ENCODE data around the gene SLC6A6. TPM values are rescaled to one million over a fixed set of nuclear protein-coding genes. Genes with fewer than 3 reads are reported as not detected.

SLC6A6 gene
- polyA plus RNA-seq (ENCODE audit: insufficient read length in 4 of 4): 10 to 100 TPM; 16.0 to 26.0 (median 21.2) TPM

DNA sequence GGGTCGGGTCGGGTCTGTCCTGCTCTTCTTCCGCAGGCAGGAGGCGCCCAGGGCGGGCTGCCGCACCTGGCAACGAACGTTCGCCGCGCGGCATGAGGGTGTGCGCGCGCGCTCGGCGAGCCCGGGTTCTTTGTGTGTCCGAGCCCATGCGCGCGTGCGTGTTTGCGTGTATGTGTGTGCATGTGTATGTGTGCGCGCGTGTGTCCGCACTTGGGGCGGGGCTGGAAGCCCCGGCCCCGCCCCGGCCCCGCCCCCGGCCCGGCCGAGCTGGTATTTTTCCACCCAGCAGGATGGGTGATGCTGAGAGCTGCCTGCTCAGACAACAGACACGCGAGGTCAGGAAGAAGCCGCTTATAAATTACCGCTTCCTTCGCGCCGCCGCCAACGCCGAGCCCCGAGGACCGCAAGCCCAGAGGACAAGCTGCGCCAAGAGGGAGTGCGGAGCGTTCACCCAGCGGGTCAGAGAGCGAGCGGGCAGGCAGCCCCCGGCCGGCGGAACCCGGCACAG lies at the start of gene SLC6A6:
Gene SLC6A6 (plus strand): TSS at position 303 of the 508 bp plus-strand sequence. CDS start 41,029 bp downstream, outside the sequence.
- DNase-seq (ENCODE audit: low read depth in 4 of 4, low spot score in 2 of 4): peak; percentile 72 to 88 (median 80)

DNA sequence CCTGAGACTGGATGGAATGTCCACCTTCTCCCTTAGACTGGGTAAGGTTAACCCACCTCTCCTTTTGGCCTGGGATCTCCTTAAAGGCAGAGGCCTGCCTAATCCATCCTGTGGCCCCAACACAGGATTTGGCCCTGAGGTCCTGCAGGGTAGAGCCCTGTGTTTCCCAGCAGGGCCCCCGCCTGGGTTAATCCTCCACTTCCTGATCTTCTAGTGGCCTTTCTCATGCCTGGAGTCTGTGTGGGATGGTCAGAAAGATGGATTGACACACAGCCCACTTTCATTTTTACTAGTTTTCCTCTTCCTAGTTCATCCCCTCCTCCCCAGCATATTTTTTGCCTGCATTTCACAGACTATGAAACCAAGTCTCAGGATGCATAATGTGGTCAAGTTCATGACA lies 48.9 kb upstream of the SLC6A6 start:
- no peak for DNase-seq (ENCODE audit: low read depth in 4 of 4, low spot score in 2 of 4)

DNA sequence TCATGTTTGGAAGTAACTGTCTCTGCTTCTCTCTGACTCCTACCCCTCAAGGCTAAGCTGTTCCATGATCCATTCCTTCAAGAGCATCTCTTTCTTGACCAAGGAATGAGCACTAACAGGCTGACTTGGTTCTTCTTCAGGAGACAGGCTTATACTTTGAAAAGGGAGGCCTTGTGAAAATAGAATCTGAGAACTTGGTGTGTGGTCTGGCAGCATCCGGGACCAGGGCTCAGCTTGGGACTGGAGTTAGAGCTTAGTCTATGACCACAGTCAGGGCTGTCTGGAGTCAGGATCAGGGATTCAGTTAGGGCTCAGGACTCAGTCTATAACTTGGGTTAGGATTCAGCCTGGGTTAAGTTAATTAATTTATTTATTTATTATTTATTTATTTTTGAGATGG lies 44.9 kb upstream of the SLC6A6 start:
- no peak for DNase-seq (ENCODE audit: low read depth in 4 of 4, low spot score in 2 of 4)

DNA sequence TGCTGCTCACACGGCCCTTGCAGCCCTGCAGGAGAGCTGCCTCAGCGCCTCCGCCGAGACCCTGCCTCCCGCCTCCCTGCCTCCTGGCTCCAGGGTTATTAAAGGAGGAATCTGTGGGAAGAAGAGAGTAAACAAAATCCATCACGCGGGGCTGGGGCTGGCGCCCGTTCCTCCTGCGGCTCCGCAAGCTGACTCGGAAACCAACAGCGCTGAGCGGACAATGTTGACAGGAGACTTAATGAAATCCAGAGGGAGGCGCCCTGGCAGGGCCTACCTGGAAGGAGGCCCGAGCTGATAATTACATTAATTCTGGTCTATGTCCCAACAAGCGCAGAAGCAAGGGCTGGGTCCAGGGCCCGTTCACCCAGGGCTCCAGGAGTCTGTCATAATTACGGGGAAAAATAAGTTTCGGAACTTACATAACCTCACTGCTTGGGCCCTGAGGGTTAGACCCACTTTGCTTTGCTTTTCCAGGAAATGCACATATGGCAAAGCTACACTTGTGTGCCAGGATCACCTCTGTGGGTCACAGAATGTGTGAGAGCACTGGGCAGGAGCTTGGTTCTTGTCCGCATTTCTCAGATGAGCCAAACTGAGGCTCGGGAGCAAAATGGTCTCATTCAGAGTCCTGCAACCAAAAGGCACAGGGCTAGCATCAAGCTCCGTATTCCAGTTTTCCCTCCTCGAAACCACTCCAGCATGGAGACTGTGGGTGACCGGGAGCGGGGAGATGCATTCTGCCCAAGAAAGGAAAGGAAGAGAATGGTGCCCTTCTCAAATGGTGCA lies 43.8 kb upstream of the SLC6A6 start:
- DNase-seq (ENCODE audit: low read depth in 4 of 4, low spot score in 2 of 4): peak in 2 of 4 donors; percentile 25 to 26

DNA sequence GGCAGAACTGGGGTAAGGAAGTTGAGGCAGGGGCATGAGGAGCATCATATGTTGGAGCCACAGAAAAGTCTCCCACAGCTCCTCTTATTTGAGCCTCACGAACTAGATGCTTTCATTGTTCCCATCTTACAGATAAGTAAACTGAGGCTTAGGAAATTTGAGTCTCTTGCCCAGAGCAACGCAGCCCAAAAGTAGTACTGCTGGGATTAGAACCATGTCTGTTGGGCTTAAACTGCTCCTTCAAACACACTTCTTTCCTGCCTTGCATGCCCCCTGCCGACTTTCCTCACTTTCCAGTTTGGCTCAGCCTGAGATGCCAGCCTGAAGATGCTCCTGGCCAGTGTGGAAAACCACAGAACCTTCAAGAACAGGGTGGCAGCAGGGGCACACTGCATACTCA lies 43.1 kb upstream of the SLC6A6 start:
- no peak for DNase-seq (ENCODE audit: low read depth in 4 of 4, low spot score in 2 of 4)

DNA sequence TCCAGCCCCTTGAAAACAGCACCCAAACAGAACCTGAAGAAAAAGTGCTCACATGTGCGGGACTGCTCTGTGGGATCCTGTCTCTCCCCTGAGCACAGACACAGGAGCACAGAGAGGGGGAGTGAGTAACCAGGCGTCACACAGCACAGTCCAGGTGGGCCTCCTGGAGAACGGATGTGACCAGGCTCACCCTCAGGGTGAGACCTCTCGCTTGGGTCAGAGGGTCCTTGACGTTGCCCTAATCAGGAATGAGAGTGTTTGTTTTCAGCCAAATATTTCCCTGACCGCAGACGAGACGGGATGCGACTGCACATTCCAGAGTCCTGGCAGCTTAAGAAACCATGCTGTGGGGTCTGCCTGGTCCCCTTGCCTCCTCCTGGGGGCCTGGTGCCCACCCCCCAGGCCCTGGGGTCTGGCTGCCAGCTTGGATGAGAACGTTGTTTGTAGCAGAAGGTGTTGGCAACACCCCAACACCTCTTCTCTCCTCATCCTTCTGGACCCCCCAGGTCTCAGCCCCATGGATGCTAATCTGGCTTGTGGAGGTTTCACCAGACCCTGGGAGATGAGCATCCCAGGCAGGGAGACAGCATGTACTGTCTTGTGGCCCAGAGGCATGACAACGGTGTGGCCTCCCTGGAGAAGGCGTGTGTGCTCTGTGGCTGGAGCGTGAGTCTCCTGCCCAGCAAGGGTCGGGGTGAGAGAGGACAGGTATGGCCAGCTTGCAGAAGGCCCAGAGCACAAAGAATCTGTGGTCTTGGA lies 42.1 kb upstream of the SLC6A6 start:
- no peak for DNase-seq (ENCODE audit: low read depth in 4 of 4, low spot score in 2 of 4)

DNA sequence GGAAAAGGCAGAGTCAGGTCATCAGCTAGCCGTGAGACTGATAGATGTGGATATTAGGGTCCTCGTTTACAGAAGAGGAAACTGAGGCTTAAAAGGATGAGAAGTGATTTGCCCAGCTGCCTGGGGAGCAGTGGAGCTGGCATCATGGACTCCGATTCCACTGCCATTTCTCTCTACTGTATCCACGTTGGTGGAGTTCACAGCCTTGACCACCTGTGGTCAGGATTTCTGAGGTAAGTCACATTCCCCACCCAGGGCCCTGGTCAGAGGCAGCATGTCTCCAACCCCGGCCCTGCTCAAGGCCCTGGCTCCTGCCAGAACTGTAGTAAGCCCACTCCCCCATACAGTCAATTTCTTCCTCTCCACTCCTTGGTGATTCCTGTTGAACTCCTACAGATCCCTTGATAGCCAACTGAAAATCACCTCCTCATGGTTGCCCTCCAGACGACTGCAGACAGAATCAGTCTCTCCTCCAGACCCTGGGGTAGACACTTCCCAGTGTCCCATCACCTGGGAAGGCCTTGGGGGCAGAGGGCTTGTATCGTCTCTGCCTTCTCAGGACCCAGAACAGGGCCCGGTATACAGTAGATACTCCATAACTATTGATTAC lies 41.2 kb upstream of the SLC6A6 start:
- DNase-seq (ENCODE audit: low read depth in 4 of 4, low spot score in 2 of 4): no peak

DNA sequence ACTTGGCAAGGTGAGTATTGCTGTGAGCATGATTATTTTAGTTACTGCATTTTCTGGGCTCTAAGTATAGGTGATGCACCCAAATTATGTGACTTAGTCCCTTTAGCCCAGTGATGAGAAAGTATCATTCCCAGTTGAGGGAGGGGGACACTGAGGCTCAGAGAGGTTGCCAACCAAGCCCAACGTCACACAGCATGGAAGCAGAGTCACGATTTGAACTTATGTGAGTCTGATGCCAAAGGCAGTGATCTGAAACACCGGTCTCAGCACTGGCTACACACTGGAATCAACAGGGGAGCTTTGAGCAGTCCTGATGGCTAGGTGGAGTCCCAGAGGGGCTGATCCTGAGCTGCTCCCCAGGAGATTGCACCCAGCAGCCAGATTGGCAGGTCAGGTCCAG lies 39.5 kb upstream of the SLC6A6 start:
- no peak for DNase-seq (ENCODE audit: low read depth in 4 of 4, low spot score in 2 of 4)

DNA sequence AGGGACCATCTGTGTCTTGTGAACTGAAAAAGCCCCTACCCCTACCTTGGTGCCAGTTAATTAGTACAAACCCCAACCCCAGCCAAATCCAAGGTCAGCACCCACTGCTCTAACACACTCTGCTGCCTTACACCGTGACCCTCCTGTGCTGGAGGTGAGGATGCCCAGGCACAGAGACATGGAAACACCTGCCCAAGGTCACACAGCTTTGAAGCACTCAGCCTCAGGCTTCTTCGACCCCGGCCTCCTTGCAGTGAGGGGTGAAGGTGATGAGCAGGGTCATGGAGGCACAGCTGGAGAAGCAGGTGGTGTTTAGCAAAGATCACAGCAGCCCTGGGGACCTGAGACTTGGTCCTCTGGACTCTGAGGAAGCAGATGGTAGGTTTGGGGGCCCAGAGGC lies 39.0 kb upstream of the SLC6A6 start:
- no peak for DNase-seq (ENCODE audit: low read depth in 4 of 4, low spot score in 2 of 4)

DNA sequence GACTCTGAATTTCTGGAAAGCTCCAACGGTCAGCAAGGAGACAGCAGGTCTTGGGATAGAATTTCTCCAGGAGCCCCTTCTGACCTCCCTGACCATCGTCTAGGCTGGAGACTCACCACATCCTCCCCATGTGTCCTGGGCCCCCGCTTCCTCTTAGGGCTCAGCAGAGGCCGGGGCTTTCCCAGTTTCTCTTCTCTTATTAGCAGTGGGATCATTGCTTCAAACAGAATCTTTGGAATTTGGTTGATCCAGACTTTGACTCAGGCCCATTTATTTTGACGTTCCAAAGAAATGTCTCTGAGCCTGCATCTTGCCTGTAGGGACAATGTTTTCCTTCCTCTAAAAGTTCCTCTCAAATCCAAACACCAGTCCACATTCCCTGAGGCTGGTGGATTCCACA lies 38.4 kb upstream of the SLC6A6 start:
- DNase-seq (ENCODE audit: low read depth in 4 of 4, low spot score in 2 of 4): no peak

DNA sequence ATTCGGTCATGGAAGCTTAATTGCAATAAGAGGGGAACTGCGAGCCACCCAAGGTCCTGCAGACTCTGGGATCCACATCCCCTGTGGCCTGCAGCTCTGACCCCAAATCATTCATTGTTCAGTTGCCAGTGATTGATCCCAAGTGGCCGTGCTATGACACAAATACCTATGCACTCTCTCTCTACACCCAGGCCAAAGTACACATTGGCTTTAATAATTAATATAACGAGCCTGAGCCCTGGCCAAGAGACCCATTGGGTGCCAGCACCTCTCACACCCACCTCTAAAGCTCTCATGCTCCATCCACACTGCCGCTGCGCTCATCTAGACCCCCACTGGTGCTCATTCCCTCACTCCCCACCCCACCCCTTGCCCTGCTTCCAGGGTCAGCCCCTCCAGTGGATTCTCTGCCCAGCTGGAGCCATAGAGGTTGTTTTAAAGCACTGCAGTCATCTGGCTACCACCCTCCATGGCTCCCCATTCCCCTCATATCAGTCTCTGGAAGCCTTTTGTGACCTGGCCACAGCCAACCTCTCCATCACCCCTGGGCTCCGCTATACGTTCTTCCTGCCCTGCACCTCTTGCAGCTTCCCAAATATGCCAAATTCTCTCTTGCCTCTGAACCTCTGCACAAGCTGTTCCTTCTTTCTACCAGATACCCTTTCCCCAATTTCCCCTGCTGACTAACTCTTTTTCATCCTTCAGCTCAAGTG lies 37.7 kb upstream of the SLC6A6 start:
- DNase-seq (ENCODE audit: low read depth in 4 of 4, low spot score in 2 of 4): no peak

DNA sequence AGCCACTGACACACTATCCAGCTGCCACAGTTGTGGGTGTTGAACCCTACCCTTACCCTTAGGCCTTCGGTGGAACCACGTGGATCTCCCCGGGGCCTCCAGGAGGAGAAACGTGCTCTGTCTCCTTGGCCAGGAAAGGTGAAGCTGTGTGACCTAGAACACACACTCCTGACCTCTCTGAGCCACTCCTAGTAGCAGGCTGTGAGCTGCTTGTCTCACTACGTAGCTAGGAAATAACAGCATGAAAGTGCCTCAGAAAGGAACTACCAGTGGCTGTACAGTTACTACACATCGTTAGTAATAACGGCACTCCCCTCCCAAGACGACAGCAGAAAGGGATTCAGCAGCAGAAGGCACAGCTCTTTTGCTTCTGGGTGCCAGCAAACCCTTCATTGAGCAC lies 36.2 kb upstream of the SLC6A6 start:
- no peak for DNase-seq (ENCODE audit: low read depth in 4 of 4, low spot score in 2 of 4)

DNA sequence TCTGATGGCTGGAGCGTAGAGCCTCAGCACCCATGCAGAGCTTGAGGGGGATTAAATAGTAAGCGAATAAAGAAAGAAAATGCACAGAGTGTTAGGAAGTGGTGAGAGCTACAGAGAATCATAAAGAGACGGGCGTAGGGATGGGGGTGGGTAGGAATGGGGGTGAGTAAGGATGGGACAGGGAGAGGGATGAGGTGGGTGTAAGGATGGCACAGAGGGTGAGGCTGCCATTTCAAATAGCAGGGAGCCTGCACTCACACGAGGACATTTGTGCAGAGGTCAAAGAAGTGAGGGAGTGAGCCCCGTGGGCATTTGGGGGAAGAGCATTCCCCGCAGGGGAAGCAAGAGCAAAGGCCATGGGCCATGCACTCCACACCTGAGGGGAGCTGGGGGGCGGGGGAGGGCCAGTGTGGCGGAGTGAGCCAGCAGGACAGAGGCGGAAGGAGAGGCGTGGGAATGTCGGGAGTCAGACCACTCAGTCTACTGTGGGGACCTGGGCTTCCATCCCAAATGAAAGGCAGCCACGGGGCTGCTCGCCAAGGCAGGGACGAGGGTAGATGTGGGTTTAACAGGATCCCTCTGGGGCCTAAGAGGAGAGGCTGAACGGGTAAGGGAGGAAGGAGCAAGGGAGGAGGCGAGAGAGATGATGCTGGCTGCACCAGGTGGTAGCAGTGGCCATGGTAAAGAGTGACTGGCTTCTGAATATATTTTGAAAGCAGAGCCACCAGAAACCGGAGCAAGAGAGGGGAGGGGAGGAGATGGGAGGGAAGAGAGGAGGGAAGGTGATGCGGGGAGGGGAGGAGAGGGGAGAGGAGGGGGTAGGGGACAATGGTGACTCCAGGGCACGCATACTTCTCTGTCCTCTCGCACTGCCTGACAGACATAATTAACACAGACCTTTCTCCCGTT lies 35.2 kb upstream of the SLC6A6 start:
- DNase-seq (ENCODE audit: low read depth in 4 of 4, low spot score in 2 of 4): no peak

DNA sequence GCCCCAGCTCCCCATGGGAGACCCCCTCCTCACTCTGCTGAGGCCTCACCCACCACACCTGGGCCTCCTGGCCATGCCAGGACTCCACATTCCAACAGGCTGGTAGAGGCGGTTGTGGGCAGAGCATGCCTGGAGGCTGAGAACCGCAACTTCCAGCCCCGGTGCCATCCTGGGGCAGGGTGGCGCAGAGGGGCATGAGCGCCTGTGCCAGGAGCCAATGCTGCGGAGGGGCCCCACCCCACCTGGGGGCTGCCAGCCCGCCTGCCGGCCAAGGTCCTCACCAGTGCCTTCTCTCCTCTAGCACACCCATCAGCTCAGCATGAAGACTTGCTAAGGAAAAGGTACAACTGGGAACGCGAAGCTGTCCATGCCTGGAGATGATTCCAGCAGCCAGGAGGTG lies 34.3 kb upstream of the SLC6A6 start:
- no peak for DNase-seq (ENCODE audit: low read depth in 4 of 4, low spot score in 2 of 4)

DNA sequence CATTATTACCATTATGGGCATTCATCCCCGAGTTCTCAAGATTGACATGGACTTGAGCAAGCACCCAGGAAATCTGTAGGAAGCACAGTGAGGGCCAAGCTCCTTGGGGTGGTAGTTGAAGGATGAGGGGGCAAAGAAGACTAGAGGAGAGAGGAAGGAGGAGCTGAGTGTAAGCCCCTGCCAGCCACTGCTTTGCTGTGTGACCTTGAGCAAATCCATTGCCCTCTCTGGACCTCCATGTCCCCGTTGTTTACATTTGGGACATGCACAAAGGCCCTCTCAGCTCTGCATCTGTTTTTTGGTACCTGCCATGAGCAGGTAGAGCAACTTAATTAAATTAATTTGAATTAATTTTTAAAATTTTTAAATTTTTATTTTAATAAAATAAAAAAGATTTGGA lies 33.5 kb upstream of the SLC6A6 start:
- no peak for DNase-seq (ENCODE audit: low read depth in 4 of 4, low spot score in 2 of 4)

DNA sequence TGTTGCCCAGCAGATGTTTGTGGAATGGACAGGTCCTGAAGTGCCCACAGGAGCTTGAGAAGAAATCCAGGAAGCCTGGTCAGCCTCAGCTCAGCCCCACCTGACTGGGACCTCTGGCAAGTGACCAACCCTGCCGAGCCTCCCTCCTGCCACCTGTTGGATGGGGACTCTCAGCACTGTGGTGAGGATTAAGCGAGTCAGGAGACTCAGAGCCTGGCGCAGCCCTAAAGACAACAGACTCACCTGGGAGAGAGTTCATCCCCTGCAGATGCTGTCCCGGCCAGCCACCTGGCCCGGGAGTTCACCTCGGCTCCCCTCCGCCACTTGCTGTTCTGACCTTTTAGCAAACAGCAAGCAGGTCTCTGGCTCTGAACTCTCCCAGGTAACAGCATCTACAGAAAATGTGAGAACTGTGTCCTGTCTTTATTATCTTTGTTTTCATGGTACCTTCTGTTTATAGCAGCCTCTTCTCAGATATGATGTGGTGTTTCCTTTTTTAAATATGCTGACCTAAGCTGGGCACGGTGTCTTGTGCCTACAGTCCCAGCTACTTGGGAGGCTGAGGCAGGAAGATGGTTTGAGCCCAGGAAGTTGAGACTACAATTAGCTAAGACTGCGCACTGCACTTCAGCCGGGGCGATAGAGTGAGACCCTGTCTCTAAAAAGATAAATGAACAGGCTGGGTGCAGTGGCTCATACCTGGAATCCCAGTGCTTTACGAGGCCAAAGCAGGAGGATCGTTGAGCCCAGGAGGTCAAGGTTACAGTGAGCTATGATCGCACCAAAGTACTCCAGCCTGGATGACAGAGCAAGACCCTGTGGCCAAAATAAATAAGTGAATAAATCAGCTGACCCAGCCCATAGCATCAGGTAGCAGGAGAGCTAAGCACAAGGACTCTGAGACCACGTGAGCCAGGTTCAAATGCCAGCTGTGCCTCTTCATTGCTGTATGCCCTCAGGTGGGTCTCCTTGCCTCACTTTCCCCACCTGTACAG lies 32.4 kb upstream of the SLC6A6 start:
- DNase-seq (ENCODE audit: low read depth in 4 of 4, low spot score in 2 of 4): no peak

DNA sequence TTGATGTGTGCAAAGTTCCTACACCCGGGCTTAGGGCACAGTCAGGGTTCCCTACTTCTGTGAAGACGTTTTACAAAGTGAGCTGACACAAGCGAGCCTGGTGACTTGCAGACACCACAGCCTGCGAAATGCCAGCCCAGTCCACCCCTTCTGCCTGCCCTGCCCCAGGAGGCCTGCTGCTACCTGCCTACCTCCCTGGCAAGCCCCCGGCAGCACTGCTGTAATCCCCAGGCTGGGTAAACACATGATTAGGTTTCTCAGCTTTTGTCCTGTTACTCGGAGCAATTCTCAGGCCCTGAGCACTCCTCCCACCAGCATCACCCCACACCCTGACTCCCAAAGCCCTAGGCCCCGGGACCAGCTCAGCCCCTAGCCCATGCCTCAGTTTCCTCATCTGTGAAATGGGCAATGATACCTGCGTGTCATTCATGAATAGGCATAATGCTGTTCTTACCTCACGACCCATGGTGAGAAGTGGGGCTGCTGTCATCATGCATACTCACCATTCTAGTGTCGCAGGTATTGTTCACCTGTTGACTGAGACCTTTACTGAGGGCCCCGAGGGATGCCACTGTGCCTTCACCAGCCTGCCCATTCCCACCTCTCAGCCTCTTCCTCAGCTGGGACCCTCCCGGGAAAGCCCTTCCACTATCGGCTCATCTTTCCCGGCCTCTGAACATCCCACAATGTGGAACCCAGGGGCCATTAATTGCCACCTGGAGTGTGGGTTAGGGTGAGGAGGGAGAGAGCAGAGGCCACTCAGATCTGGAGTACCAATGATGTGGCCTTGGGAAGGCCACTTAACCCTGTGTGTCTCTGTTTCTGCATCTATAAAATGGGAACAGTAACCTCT lies 31.5 kb upstream of the SLC6A6 start:
- DNase-seq (ENCODE audit: low read depth in 4 of 4, low spot score in 2 of 4): no peak
